ENCODE data around the gene HOXB7.
A peak's percentile ranks its signal among the peaks of the same experiment; 100 is the strongest.

Gene HOXB7

DNA sequence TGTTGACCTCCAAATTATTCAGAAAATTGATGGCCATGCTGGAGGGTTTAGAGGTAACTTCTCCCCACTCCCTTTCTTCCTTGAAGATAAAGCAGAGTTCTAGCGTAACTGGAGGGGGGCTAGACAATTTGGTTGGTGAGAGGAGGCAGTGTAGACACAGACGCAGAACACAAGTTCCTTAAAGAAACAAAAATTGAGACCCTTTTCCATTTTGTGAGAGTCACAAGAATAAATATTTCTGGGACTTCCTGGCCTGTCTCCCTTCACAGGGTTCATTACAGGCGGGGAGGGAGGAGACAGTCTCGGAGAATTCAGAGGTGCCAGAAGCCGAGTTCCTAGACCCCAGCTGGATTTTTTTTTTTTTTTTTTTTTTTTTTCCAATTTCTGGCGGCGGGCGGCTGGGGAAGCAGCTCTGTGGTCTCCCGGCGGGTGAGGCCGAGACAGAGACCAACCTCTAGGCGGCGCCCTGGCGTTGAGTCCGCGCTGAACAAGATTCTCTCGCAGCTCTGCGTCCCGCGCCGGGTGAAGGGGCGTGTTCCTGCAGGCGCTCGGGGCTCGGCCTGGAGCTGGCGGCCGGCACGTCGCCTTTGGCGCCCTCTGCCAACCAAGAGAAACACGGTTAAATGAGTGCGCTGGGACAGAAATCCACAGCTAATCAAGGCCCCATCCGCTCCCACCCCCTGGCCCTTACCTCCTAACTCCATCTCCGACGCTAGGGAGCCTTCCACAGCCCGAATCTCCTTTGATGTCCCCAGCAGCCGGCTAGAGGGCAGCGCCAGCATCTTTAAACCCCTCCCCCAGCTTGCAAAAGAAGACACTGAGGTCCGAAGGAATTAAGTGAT lies 25.6 kb upstream of the HOXB7 start:
- peak; percentile 73 for DNase-seq

DNA sequence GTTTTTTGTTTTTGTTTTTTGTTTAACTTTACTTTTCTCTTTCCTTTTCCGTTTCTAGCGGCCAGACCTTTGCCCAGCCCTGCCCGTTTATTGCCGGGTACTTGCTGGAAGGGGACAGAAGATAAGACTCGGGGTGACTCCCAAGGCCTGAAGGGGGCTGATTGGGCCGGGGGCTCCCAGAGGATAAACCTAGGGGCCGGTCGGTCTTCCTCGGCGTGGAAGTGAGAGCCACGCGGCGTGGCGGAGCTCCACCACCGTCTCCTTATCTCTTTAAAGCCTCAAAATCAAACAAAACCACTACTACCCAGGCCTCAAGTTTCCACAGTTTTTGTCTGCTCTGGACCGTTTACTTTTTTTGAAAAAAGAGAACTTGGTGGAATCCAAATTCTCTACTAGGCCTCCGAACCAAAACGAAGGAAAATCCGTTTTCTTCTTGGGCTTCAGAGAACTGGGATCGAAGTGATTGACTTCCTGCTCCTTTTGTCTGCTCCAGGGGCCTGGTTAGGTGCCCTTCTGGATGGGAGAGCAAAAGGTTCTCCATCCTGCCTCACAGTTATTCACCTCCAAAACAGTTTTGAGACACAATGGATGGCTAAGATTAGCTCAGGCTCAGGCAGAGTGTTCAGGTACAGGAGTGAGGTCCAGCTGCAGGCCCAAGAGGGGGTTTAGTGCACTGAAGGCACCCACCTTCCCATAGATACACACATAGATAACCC lies 23.8 kb upstream of the HOXB7 start:
- DNase-seq: no peak

DNA sequence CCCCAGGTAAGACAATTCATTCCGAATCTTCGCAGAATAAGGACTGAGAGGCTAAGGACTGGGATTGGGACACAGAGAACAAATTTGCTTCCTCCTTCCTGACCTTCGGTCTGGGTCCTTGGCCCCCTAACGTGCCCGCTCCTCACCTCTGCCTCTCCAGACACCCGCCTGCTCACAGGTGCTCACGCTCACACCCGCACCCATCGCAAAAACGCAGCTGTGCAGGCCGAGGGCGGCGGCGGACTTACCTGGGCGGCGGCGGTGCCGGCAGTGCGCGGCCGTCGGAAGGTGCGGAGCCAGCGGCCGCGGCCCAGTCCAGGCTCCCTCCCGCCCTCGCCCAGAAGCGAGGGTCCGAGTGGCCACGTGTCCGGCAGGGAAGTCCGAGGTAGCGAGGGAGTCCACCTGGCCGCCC lies 22.5 kb upstream of the HOXB7 start:
- DNase-seq: no peak

DNA sequence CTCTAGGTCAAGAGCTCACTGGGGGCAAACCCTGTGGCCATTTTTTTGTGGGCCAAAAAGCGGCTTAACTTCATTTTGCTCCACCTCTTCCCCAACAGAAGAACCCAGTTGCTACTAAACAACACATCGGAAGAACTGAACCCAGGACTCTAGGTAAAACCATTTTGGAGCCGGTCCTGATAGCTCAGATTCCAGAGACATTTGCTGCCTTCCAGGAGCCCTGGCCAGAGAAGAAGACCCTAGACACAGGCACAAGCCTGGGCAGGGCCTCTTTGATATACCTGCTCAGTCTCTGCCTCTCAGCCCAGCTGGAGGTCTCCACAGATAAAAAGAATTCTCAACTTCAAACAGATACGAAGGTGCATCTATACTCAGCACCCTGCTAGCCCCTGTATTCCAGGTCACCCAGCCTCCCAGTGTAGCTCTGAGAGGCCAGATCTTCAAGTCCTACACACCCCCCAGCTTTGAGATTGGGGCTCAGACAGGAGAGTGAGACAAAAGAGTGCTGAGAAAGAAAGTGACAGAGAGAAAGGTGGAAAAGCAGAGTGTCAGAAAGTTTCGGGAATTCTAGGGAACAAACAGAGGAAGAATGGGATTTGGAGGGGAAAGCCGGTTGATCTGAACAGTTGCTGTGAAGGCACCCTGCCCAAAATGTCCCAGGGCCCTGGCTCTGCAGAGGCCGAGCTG lies 21.9 kb upstream of the HOXB7 start:
- no peak for DNase-seq

DNA sequence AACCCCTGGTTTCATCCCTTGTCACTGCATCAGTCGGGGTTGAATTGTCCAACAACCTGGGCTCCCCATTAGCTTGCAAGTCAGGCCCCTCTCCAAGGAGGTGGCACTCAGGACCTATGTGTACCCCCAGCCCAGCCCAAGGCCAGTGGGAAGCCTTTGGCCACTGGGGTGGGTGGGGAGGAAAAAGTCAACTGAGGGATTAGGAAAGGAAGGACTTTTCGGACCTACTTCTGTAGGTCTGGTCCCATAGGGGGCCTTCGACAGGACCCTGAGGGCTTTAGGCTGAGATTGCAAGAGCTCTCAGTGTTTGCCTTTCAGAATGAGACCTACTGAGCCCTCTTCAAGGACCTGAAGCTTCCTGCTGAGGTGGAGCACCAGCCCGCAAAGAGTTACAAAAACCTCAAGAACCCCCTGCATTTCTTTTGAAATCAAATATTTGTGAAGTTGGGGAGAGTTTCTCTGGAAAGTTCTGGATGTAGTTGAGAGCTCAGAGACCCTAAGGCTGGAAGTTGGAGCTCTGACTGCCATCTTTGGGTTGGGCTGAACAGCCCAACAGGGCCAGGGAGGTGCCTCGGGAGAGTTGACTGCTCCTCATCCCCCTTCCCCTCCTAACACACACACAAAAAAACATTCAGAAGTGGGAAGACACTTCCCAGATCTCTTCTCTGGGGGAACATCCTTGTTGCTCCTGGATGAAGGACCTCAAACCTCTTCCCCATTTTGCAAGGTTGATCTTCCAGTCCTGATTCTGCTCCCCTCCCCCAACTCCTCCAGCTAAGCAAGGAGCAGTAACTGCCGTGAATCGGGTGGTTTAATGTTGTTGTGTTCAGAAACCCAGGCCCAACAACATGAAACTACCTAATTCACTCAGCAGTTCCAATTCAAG lies 21.1 kb upstream of the HOXB7 start:
- DNase-seq: no peak

DNA sequence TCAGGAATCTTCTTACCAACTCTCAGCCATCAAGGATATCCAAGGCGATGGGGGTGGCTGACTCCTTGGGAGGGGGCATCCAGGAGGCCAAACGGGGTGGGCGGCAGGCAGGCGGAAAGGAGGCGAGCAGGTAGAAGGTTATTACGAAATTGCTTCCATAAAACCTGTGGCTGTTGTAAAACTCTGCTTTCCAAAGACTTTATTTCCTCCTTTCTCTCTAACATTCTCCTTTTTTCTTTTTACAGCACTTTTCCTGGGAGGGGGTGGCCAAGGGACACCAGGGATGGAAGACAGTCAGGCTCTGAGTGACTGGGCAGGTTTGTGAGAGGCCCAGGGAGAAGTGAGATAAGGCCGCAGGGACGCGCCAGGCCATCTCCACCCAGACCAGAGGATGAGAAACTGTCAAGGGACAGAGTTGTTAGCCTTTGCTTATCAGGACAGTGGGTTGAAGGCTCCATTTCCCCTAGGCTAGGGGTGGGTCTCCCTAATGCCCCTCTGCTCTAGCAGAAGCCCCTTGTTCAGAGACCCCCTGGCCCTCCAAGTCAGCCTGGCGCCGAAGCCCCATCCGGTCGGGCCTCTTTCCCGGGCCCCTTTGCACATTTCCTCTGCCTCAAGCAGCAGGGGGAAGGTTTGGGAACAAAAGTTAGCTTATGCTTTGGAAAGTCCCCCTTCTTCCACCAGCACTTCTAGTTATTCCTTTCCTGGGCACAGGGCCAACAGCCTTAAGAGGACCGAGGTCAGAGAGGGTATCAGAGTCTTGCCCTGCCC lies 20.3 kb upstream of the HOXB7 start:
- DNase-seq: no peak

DNA sequence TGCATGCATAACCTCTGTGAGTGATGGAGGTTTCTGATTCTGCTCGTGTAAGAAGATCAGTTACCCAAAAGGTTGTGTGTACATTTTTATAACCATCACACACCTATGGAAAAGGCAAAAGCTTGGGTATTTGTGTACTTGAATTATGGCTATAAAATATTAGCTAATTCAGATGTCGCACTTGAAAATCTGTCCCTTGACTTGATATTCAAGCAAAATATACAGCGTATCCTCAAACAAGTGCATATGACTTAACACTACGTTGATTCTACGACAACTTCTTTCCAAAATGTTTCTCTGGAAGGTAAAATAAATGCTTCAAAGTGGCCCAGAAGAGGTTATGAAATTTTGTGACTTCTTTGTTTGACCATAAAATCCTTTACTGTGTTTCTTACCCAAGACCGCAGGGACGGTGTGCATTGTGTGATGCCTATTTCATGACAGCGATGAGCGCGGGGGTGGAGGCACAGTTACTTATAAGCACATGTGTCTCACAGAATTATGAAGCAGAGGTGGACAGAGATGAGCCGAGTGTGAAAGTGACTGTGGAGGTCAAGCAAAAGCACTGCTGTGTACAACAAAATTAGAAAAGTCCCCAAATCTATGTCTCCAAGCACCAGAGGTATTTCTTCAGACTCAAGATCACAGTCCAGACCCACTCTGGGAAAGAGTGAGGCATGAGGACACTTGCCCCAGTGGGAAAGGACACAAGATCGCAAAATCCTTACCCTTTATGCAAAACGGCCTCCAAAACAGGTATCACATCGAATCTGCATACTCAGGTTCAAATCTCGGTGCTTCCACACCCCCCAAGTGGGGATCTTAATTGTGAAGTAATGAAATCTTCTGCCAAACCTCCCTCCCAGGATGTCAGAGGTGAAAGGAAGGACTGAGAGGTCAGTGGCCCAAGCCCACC lies 19.4 kb upstream of the HOXB7 start:
- DNase-seq: no peak

DNA sequence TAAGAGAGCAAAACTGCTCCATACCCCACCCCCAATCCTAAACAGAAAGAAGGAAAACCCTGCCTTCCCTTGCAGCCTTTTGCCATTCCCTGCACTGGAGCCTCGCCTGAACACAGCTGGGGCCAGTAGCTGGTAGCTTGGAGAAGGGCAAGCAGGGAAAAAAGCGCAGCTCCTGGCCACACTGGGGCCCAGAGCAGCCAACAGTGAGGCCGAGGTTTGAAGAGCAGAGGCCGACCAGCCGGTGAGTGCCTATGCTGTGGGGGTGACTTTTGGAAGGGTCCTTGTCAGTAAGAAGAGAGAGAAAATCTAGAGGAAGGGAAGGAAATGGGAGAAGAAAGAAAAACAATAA lies 18.6 kb upstream of the HOXB7 start:
- DNase-seq: no peak

DNA sequence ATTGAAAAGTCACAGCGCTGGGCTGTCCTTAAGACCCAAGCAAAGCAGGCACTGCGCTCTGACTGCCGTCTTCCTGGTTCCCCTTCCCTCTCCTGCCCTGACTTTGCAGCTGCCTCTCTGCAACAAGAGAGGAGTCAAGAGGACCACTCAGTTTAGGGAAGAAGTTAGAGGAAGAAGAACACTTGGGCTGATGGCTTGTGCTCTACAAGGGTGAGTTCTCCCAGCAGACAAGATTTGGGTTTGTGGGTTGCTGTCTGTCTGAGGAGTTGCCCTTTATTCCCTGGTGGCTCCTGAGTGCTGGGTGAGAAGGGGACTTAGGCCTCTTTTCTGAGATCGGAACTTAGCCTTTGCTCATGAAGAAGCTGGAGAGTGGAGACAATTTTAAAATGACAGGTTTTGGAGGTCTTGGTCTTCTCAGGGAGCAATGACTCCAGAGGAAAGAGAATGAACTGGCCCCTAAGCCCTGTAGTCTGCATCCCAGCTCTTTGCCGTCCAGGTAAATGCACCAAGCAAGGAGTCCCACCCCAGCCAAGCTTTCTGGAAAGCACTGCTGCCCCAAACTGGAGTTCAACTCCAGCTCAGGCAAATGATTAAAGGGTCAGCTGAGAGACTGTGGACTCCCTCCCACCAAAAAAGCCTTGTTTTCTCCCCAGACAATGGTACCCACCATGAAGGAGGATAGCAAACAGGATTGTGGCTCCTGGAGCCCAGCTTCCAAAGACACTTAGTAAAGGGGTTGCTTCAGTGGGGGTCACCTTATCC lies 18.0 kb upstream of the HOXB7 start:
- no peak for DNase-seq

DNA sequence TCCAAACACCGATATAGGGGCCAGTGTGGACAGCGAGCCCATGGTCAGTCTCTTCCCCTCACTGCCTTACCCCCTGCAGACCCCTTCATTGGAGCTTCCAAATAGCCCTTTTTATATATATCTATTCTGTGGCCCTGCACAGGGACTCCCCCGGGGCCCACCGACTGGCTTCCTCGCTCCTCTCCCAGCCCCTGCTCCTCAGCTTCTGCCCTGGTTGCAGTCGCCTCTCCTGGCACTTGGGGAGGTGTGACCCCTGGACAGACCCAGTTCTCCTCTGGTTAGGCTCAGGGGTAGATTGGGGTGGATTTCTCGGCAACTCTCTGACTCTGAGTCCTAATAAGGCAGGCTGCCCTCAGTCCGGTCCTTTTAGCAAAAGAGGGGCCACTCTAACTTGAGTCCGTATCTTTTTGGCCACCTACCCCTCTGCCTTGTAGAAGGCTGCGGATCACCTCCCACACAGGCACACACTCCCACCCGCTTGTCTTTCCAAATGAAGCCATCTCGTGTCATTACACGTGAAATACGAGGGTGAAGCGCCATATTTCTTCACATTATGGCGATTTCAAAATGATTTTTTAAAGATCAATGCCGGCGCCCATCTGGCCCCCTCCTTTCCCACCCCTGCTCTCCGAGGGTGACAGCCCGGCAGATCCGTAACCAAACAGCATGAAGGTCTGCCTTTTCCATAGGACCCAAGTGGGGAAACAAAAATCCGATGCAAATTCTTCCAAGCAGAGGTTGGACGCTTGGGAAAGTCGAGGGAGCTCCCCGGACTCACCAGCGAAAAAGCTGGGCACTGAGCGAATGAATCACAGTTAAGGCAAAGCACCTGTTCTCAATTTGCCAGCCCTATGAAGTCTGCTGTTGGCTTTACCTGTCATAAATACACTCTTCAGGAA lies 17.1 kb upstream of the HOXB7 start:
- no peak for DNase-seq

DNA sequence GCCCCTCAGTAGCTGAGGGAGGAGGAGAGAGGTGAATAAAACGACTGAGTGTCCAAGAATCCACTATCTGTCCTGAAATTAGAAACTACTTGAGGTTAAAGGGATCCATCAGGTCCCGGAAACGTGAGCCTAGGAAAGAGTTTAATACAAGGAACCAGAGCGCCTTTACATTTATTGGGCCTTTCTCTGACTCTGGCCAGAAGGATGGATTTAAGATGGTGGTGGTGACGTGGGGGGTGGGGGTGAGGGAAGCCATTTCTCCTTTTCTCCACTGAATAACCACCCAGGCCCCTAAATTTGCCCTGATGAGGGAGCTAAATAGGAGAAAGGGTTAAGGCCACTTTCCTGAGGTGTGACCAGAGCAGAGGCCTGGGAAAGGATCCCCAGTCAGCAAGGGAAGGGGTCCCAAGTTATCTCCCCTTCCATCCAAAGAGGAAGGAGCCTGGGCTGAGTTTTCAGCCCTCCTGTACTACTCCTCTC lies 16.3 kb upstream of the HOXB7 start:
- no peak for DNase-seq

DNA sequence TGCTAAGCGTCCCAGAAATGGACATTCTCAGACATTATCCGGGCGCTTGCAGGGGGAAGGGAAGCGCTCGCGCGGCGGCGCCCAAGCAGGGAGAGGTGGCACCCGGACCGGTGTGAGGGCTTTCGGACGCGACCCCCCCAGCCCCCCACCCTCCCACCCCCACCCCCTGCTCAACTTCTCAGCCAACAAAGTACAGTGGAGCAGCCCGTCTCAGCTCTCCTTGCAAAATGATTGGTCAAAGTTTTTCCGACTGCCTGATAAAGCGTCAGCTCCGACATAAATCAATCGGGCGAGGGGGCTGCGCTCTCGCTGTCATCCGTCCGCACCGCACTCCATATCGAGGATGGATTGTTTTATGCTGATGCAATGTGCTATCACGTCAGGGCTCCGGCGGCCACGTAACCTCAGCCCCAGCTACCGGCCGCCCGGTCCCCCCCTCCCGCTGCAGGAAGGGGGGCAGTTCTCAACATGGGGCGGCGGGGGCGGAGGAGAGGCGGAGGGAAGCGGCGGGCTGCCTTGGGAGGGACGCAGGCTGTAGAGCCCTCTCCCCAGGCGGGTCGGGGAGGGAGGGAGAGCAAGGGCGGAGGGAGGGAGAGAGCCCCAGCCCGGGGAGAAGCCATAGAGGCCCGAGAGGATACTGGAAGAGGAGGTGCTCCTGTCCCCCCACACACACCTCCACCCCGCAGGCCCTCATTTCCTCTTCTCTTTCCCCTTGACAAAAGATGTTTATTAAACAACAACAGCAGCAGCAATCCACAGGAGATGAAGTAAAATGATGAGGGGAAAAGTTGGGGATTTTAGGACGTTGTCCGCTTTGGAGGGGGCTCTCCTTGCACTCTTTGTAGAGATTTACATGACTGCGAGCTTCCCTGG lies 15.7 kb upstream of the HOXB7 start, which contains the start of gene HOXB9:
Gene HOXB9 (minus strand): TSS at position 114 of the 873 bp plus-strand sequence. CDS start 89 bp downstream, at position 25.
- peak; percentile 51 for DNase-seq

DNA sequence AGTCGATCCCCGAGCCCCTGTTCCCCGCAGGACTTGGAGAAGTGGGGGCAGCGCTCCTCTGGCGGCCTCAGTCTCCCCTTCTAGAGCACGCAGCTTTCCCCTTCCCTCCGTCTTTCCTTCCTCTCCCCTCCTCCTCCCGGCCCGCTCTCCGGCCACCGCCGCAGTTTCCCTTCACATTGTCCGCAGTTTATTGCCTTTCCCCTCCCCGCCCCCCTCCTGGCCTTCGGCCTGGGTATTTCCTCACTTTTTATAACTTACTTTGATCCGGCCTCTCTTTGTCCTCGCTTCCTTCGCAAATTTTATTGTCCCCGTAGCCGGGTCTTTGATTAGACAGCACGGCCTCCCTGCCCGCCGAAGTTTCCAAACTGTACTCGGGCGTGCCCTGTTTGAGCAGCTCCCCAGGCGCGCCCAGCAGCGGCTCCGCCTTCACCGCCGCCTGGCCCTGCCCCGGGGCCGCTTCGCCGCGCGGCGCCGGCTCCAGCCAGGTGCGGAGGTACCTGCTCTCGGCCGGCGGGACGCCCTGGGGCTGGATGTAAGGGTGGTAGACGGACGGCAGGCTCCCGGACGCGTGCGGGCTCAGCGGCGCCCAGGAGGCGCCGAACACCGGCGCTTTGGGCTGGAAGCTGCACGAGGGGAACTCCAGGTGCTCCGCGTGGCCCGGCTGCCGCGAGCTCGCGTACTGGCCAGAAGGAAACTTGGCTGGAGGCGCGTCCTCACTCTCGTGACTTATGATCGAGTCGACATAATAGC lies 14.9 kb upstream of the HOXB7 start:
- peak; percentile 43 for DNase-seq

DNA sequence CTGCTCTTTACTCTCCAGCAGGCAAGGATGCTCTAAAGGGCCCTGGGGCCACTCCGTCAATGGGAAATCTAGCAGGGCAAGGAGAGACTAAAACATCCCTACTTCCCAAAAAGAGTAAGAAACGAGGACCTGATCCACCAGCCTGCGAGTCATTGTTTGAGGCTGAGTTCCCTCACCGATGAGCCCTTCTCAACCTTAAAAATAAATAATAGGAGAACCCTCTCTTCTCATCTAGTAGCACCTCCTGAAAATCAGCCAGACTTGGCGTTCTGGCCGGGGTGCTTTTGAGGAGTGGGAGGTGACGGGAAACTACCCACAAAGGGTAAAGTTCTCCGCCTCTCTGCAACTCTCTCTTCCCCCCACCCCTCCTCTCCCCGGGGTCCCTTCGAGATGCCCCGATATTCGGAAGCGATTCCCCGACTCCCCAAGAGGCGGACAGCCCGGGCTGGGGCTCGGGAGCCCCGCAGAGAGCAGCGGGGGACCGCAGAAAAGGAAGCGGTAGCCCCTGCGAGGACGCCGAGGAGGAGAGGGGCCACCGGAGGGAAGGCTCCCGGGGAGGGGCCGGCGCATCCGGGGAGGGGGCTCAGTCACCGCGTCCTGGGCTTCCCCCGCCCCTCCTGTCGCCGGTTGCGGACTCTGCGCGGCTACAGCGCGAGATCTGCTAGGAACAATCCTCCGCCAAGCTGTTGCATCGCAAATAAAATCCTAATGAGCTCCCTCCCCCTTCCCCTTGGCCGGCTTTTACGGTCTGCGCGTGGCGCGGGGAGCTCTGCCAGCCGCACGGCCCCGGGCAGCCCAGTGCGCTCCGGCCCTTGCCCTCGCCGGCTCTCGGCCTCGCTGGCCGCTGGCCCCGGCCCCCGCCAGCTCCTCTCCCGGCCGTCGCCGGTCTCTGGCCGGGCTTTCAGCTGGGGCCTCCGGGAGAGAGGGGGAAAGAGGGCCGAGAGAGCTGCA lies 14.0 kb upstream of the HOXB7 start:
- no peak for DNase-seq

DNA sequence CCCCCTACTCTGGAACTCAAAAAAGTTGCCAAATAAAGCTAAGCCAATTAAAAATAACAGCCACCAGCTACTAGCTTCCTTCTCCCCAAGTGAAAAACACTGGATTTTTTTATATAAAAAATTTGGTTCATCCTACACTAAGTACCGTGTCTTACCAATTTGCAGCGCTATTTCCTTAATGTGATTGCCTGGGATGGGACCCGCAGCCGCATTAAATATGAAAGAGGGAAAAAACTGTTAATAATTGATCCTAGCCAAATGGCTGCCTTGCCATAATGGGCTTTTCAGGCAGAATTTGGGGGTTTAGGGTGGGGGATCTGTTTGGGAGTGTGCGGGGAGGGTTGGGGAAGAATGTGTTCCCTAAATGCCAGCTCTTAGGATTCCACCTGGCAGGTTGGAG lies 13.3 kb upstream of the HOXB7 start:
- no peak for DNase-seq

DNA sequence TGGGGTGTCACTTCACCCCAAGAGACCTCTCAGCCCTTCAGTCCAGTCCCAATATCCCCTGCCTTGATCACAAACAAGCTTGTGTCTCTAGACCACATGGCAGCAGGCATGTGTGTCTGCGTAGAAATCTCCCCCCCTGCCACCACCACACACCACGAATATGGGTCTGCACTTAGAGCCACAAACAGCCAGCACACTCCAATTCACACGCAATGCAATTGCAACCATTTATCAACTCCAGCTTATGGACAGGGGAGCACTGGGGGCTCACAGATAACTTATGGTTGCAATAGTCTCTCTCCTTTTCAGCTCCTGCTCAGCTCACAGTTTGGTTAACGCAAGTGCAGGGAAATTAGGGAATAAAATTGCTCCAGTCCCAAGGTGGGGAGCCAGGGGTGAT lies 12.8 kb upstream of the HOXB7 start:
- no peak for DNase-seq

Measured in stimulated activated CD4-positive, alpha-beta T cell treated with anti-CD3 and anti-CD28 coated beads, Interleukin-4, amount 100 ng/mL, for 24 hours (primary cell).